ENCODE results near the gene GPBAR1.

DNA sequence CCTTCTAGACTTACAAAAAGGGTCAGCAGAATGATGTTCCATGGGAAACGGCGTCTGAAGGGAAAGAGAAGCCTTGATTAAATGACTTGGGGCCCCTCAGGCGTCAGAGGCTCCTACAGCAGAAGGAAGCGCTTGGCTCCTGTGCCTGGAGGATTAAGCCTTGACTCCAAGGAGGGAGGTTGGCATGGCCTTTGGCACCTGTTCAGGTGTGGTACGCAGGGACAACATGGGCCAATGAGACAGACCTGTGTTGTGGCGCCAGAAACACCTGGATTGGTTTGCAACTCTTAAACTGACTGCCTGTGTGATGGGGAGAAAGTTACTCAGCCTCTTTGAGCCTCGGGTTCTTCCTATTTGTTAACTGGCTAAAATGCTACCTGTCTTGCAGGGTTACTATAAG is 17.1 kb downstream of the GPBAR1 start:
- TF ChIP-seq POLR2A (conservative IDR thresholded peaks at IDR 0.05) (no peak), POLR2AphosphoS5 (IDR thresholded peaks at IDR 0.05; ENCODE audit: control insufficient read depth, insufficient read depth, low read depth, low read length) (no peak), ZNF445 (CRISPR knock-in tag; IDR thresholded peaks at IDR 0.05; ENCODE audit: low read depth) (no peak), ZNF561 (CRISPR knock-in tag; conservative IDR thresholded peaks at IDR 0.05) (no peak), NR2C2 (CRISPR knock-in tag; IDR thresholded peaks at IDR 0.05) (no peak), NR2C2 (tag; IDR thresholded peaks at IDR 0.05) (no peak), ZBED1 (IDR thresholded peaks at IDR 0.05) (no peak), EP300 (IDR thresholded peaks at IDR 0.05; ENCODE audit: low read length) (no peak), GATAD2A (IDR thresholded peaks at IDR 0.05) (no peak), NCOA1 (IDR thresholded peaks at IDR 0.05; ENCODE audit: low read depth) (no peak), RCOR1 (IDR thresholded peaks at IDR 0.05; ENCODE audit: borderline replicate concordance in 1 of 2, low read depth in 2 of 2, low read length in 2 of 2) (no peak)
- TF ChIP-seq, protein P1, sequence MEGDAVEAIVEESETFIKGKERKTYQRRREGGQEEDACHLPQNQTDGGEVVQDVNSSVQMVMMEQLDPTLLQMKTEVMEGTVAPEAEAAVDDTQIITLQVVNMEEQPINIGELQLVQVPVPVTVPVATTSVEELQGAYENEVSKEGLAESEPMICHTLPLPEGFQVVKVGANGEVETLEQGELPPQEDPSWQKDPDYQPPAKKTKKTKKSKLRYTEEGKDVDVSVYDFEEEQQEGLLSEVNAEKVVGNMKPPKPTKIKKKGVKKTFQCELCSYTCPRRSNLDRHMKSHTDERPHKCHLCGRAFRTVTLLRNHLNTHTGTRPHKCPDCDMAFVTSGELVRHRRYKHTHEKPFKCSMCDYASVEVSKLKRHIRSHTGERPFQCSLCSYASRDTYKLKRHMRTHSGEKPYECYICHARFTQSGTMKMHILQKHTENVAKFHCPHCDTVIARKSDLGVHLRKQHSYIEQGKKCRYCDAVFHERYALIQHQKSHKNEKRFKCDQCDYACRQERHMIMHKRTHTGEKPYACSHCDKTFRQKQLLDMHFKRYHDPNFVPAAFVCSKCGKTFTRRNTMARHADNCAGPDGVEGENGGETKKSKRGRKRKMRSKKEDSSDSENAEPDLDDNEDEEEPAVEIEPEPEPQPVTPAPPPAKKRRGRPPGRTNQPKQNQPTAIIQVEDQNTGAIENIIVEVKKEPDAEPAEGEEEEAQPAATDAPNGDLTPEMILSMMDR (IDR thresholded peaks at IDR 0.05 in 2 of 3, conservative IDR thresholded peaks at IDR 0.05 in 1 of 3; ENCODE audit: insufficient read depth in 2 of 3, low read depth in 1 of 3, low read length in 3 of 3), result no peak
- TF ChIP-seq, protein P2, sequence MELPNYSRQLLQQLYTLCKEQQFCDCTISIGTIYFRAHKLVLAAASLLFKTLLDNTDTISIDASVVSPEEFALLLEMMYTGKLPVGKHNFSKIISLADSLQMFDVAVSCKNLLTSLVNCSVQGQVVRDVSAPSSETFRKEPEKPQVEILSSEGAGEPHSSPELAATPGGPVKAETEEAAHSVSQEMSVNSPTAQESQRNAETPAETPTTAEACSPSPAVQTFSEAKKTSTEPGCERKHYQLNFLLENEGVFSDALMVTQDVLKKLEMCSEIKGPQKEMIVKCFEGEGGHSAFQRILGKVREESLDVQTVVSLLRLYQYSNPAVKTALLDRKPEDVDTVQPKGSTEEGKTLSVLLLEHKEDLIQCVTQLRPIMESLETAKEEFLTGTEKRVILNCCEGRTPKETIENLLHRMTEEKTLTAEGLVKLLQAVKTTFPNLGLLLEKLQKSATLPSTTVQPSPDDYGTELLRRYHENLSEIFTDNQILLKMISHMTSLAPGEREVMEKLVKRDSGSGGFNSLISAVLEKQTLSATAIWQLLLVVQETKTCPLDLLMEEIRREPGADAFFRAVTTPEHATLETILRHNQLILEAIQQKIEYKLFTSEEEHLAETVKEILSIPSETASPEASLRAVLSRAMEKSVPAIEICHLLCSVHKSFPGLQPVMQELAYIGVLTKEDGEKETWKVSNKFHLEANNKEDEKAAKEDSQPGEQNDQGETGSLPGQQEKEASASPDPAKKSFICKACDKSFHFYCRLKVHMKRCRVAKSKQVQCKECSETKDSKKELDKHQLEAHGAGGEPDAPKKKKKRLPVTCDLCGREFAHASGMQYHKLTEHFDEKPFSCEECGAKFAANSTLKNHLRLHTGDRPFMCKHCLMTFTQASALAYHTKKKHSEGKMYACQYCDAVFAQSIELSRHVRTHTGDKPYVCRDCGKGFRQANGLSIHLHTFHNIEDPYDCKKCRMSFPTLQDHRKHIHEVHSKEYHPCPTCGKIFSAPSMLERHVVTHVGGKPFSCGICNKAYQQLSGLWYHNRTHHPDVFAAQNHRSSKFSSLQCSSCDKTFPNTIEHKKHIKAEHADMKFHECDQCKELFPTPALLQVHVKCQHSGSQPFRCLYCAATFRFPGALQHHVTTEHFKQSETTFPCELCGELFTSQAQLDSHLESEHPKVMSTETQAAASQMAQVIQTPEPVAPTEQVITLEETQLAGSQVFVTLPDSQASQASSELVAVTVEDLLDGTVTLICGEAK (IDR thresholded peaks at IDR 0.05), result no peak
- TF ChIP-seq, protein P2 (CRISPR knock-in tag; IDR thresholded peaks at IDR 0.05), result no peak
- TF ChIP-seq, protein P3, sequence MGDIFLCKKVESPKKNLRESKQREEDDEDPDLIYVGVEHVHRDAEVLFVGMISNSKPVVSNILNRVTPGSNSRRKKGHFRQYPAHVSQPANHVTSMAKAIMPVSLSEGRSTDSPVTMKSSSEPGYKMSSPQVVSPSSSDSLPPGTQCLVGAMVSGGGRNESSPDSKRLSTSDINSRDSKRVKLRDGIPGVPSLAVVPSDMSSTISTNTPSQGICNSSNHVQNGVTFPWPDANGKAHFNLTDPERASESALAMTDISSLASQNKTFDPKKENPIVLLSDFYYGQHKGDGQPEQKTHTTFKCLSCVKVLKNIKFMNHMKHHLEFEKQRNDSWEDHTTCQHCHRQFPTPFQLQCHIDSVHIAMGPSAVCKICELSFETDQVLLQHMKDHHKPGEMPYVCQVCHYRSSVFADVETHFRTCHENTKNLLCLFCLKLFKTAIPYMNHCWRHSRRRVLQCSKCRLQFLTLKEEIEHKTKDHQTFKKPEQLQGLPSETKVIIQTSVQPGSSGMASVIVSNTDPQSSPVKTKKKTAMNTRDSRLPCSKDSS (IDR thresholded peaks at IDR 0.05; ENCODE audit: low read depth, partially characterized antibody), result no peak

Data from K562 (cell line).